ENCODE data around the gene TUSC2.
"Not testable (repeated sequence)": the region's sequence is repeated elsewhere in the genome, so short reads cannot be mapped to it uniquely, and the experiment has no call there.

TUSC2 gene

GRCh38 chr3:50289130-50289529, 38.9 kb downstream of the TUSC2 start:
- no peak overlapping the region for H3K27ac ChIP-seq
- H3K27me3 ChIP-seq (ENCODE audit: insufficient read depth, low read depth), result no peaks in the 10 kb centered on the region
- TF ChIP-seq CTCF (conservative IDR thresholded peaks at IDR 0.05; ENCODE audit: low read depth, low read length), result no peak
- no peak overlapping the region for H2AFZ ChIP-seq (ENCODE audit: low read depth)
- H3K9ac ChIP-seq, result no peak overlapping the region
- H3K4me1 ChIP-seq (ENCODE audit: low read depth, poor library complexity, severe bottlenecking), result peaks cover 7% of the 10 kb centered on the region
- no peaks in the 10 kb centered on the region for H3K36me3 ChIP-seq (ENCODE audit: insufficient read depth)
- H3K4me2 ChIP-seq, result no peak overlapping the region
- peaks cover 17% of the 10 kb centered on the region for H3K79me2 ChIP-seq (ENCODE audit: insufficient read depth, low read depth)
- H3K4me3 ChIP-seq (IDR thresholded peaks at IDR 0.05; ENCODE audit: insufficient read depth, low read depth, low read length), result no peak overlapping the region
- no peaks in the 10 kb centered on the region for H4K20me1 ChIP-seq (ENCODE audit: insufficient read depth)

GRCh38 chr3:50288387-50289007, 39.5 kb downstream of the TUSC2 start:
- Histone ChIP-seq H4K20me1 (ENCODE audit: insufficient read depth) (no peaks in the 10 kb centered on the region), H3K4me1 (ENCODE audit: low read depth, poor library complexity, severe bottlenecking) (peaks cover 7% of the 10 kb centered on the region), H2AFZ (ENCODE audit: low read depth) (no peak overlapping the region), H3K27ac (no peak overlapping the region), H3K36me3 (ENCODE audit: insufficient read depth) (no peaks in the 10 kb centered on the region), H3K4me2 (no peak overlapping the region), H3K27me3 (ENCODE audit: insufficient read depth, low read depth) (no peaks in the 10 kb centered on the region), H3K4me3 (IDR thresholded peaks at IDR 0.05; ENCODE audit: insufficient read depth, low read depth, low read length) (no peak overlapping the region), H3K9ac (no peak overlapping the region), H3K79me2 (ENCODE audit: insufficient read depth, low read depth) (peaks cover 17% of the 10 kb centered on the region)
- TF ChIP-seq CTCF (conservative IDR thresholded peaks at IDR 0.05; ENCODE audit: low read depth, low read length), result no peak

- Histone ChIP-seq H3K79me2 (ENCODE audit: insufficient read depth, low read depth) (peaks cover 17% of the 10 kb centered on the region), H3K4me2 (no peak overlapping the region), H3K4me3 (IDR thresholded peaks at IDR 0.05; ENCODE audit: insufficient read depth, low read depth, low read length) (no peak overlapping the region), H2AFZ (ENCODE audit: low read depth) (no peak overlapping the region), H3K4me1 (ENCODE audit: low read depth, poor library complexity, severe bottlenecking) (no peaks in the 10 kb centered on the region), H3K27me3 (ENCODE audit: insufficient read depth, low read depth) (no peaks in the 10 kb centered on the region), H4K20me1 (ENCODE audit: insufficient read depth) (no peaks in the 10 kb centered on the region), H3K27ac (no peak overlapping the region), H3K9ac (no peak overlapping the region), H3K36me3 (ENCODE audit: insufficient read depth) (no peaks in the 10 kb centered on the region)
- TF ChIP-seq CTCF (conservative IDR thresholded peaks at IDR 0.05; ENCODE audit: low read depth, low read length), result no peak
Observed at GRCh38 chr3:50287262-50287661, 40.8 kb downstream of the TUSC2 start.

GRCh38 chr3:50286322-50287227, 41.4 kb downstream of the TUSC2 start:
- H3K36me3 ChIP-seq (ENCODE audit: insufficient read depth), result no peaks in the 10 kb centered on the region
- H2AFZ ChIP-seq (ENCODE audit: low read depth), result no peak overlapping the region

GRCh38 chr3:50284121-50284520, 43.9 kb downstream of the TUSC2 start:
- not testable (repeated sequence) for H3K9ac ChIP-seq; H3K36me3 ChIP-seq (ENCODE audit: insufficient read depth); H4K20me1 ChIP-seq (ENCODE audit: insufficient read depth); H3K4me2 ChIP-seq; H3K79me2 ChIP-seq (ENCODE audit: insufficient read depth, low read depth); H3K4me3 ChIP-seq (IDR thresholded peaks at IDR 0.05; ENCODE audit: insufficient read depth, low read depth, low read length); H3K4me1 ChIP-seq (ENCODE audit: low read depth, poor library complexity, severe bottlenecking); H3K27ac ChIP-seq; H3K27me3 ChIP-seq (ENCODE audit: insufficient read depth, low read depth); H2AFZ ChIP-seq (ENCODE audit: low read depth)

More at GRCh38 chr3:50286322-50287227, 41.4 kb downstream of the TUSC2 start:
- no peaks in the 10 kb centered on the region for H3K27me3 ChIP-seq (ENCODE audit: insufficient read depth, low read depth)
- no peak for TF ChIP-seq CTCF (conservative IDR thresholded peaks at IDR 0.05; ENCODE audit: low read depth, low read length)
- H3K4me1 ChIP-seq (ENCODE audit: low read depth, poor library complexity, severe bottlenecking), result no peaks in the 10 kb centered on the region
- no peaks in the 10 kb centered on the region for H4K20me1 ChIP-seq (ENCODE audit: insufficient read depth)
- H3K79me2 ChIP-seq (ENCODE audit: insufficient read depth, low read depth), result peaks cover 13% of the 10 kb centered on the region
- H3K4me2 ChIP-seq, result no peak overlapping the region
- H3K9ac ChIP-seq, result no peak overlapping the region
- H3K4me3 ChIP-seq (IDR thresholded peaks at IDR 0.05; ENCODE audit: insufficient read depth, low read depth, low read length), result no peak overlapping the region
- no peak overlapping the region for H3K27ac ChIP-seq
